Body of pancreas (tissue), 4 donors: ENCODE measurements around the gene ASCL5. TPM values are rescaled to one million over a fixed set of nuclear protein-coding genes. Genes with fewer than 3 reads are reported as not detected.

Experiments used
- ATAC-seq: fragments of 150-250 bp; one replicate; pipeline ENCODE4 v1.9.1; 2016
- DNase-seq, 4 donors: peaks; one replicate each; pipeline ENCODE4 v3.0.0-alpha.2; 2019
- H3K27ac ChIP-seq, 4 donors: fragments of 200-600 bp; sonication (generic); 1 replicate in 3 of 4; 2 replicates in 1 of 4; pipeline versions ENCODE4 v1.5.1 to v1.6.1; 2016 to 2019; ENCODE audit warnings: mild to moderate bottlenecking in 1 of 4, mixed read lengths in 1 of 4, moderate library complexity in 1 of 4
- H3K27me3 ChIP-seq, 2 donors: fragments of 200-600 bp; sonication (generic); one replicate each; pipeline ENCODE4 v1.6.0; 2016; ENCODE audit warnings: mild to moderate bottlenecking in 1 of 2
- H3K36me3 ChIP-seq, 2 donors: fragments of 200-600 bp; sonication (generic); replicated peaks in 1 of 2; 2 replicates each; pipeline ENCODE4 v1.5.1; 2016; ENCODE audit warnings: low read depth in 2 of 2; ENCODE audit not compliant: insufficient read depth in 1 of 2
- H3K4me1 ChIP-seq: fragments of 200-600 bp; sonication (generic); one replicate; pipeline ENCODE4 v1.6.0; 2016
- H3K4me3 ChIP-seq, 2 donors: fragments of 200-600 bp; sonication (generic); 1 replicate in 1 of 2; 2 replicates in 1 of 2; pipeline ENCODE4 v1.5.1; 2016 to 2019
- H3K9me3 ChIP-seq, 3 donors: fragments of 200-600 bp; sonication (generic); 1 replicate in 2 of 3; 2 replicates in 1 of 3; pipeline ENCODE4 v1.5.1; 2016
- CTCF ChIP-seq, 7 experiments: fragments of 450-650 bp in 4 of 7; fragments of 200-600 bp in 3 of 7; sonication (generic) in 3 of 7; IDR thresholded peaks; one replicate each; pipeline ENCODE4 v1.5.1; 2016 to 2019; ENCODE audit warnings: antibody characterized with exemption in 7 of 7
- POLR2A ChIP-seq, 3 donors: fragments of 450-650 bp; IDR thresholded peaks; one replicate each; pipeline ENCODE4 v1.6.1; 2016; ENCODE audit warnings: antibody characterized with exemption in 3 of 3, mild to moderate bottlenecking in 2 of 3
- WGBS, 2 donors: methylation state at CpG; one replicate each; pipeline ENCODE4 v1.1.5; 2017; 5-methylcytosine and 5-hydroxymethylcytosine counted together
- intact Hi-C: fragments of 100-400 bp; cut with DNase I; formaldehyde crosslinking; loops from one replicate; pipeline ENCODE4 v1.15.1; 2023
- total RNA-seq, 2 donors: library from RNA; depleted of rRNA; stranded (reverse); fragments of >200 nt; gene quantifications; one replicate each; pipeline ENCODE4 v1.1.0, GENCODE V29; 2016

Gene ASCL5
- total RNA-seq, 2 donors from 2014 or later: 1.0 to 4.6 TPM

- 51 to 55% methylated on average over 12 of the region's 12 CpGs for WGBS, 2 donors
- intact Hi-C loops: no loop called here
- ATAC-seq (peak; percentile 92), DNase-seq (peak; percentile 78 to 89 (median 82))
- no peaks in the 10 kb centered on the region for H3K9me3 ChIP-seq
- H3K4me3 ChIP-seq: no peak overlapping the region
- TF ChIP-seq CTCF (IDR thresholded peaks at IDR 0.05) (peak; percentile 63 to 89 (median 74)), POLR2A (IDR thresholded peaks at IDR 0.05) (no peak)
- H3K27ac ChIP-seq: no peak overlapping the region
- H3K4me1 ChIP-seq: no peaks in the 10 kb centered on the region
- H3K27me3 ChIP-seq: no peaks in the 10 kb centered on the region
- H3K36me3 ChIP-seq: no peaks in the 10 kb centered on the region
Observed at GRCh38 chr1:201085902-201086735, 40.9 kb downstream of the ASCL5 start.

- 52% methylated on average over 6 of the region's 6 CpGs for WGBS, 2 donors
- DNase-seq (no peak), ATAC-seq (no peak)
- Histone ChIP-seq H3K36me3 (no peaks in the 10 kb centered on the region), H3K4me1 (no peaks in the 10 kb centered on the region), H3K9me3 (no peaks in the 10 kb centered on the region), H3K27me3 (no peaks in the 10 kb centered on the region), H3K4me3 (no peak overlapping the region), H3K27ac (no peak overlapping the region)
- intact Hi-C loops: no loop called here
- TF ChIP-seq POLR2A (IDR thresholded peaks at IDR 0.05) (no peak), CTCF (IDR thresholded peaks at IDR 0.05) (no peak)
Observed at GRCh38 chr1:201084295-201084694, 42.7 kb downstream of the ASCL5 start.

- ATAC-seq (no peak), DNase-seq (no peak)
- H3K4me1 ChIP-seq: no peaks in the 10 kb centered on the region
- 56 to 62% methylated on average over 3 of the region's 3 CpGs for WGBS, 2 donors
- no peak overlapping the region for H3K4me3 ChIP-seq
- no peaks in the 10 kb centered on the region for H3K27me3 ChIP-seq
- H3K9me3 ChIP-seq: no peaks in the 10 kb centered on the region
- intact Hi-C loops: no loop called here
- H3K27ac ChIP-seq: no peak overlapping the region
- no peaks in the 10 kb centered on the region for H3K36me3 ChIP-seq
- no peak for TF ChIP-seq POLR2A (IDR thresholded peaks at IDR 0.05)
- no peak for TF ChIP-seq CTCF (IDR thresholded peaks at IDR 0.05)
Observed at GRCh38 chr1:201083741-201084140, 43.2 kb downstream of the ASCL5 start.

GRCh38 chr1:201080135-201080534 lies 46.8 kb downstream of the ASCL5 start:
- H3K9me3 ChIP-seq: no peaks in the 10 kb centered on the region
- H3K4me3 ChIP-seq: no peak overlapping the region
- 75 to 82% methylated on average over 3 of the region's 3 CpGs for WGBS, 2 donors
- TF ChIP-seq CTCF (IDR thresholded peaks at IDR 0.05): no peak
- no peak for TF ChIP-seq POLR2A (IDR thresholded peaks at IDR 0.05)
- no peaks in the 10 kb centered on the region for H3K36me3 ChIP-seq
- H3K4me1 ChIP-seq: no peaks in the 10 kb centered on the region
- intact Hi-C loops: no loop called here
- no peak overlapping the region for H3K27ac ChIP-seq
- no peaks in the 10 kb centered on the region for H3K27me3 ChIP-seq
- ATAC-seq (no peak), DNase-seq (no peak)

- 87% methylated on average over 14 to 17 of the region's 17 CpGs for WGBS, 2 donors
- DNase-seq (no peak), ATAC-seq (no peak)
- Histone ChIP-seq H3K27ac (no peak overlapping the region), H3K4me3 (no peak overlapping the region), H3K36me3 (no peaks in the 10 kb centered on the region), H3K27me3 (no peaks in the 10 kb centered on the region), H3K4me1 (no peaks in the 10 kb centered on the region), H3K9me3 (no peaks in the 10 kb centered on the region)
- TF ChIP-seq POLR2A (IDR thresholded peaks at IDR 0.05) (no peak), CTCF (IDR thresholded peaks at IDR 0.05) (no peak)
- intact Hi-C loops: no loop called here
Observed at GRCh38 chr1:201077736-201078135, 49.2 kb downstream of the ASCL5 start.
